Epithelial cell of esophagus (primary cell): Measurements from ENCODE around the gene C5orf46.
"Not testable (repeated sequence)": the region's sequence is repeated elsewhere in the genome, so short reads cannot be mapped to it uniquely, and the experiment has no call there.

Experiments
- DNase-seq: peaks from one replicate; pipeline ENCODE4 v3.0.0; 2010; ENCODE audit warnings: low read depth
- H3K4me3 ChIP-seq: 2 replicates; pipeline ENCODE4 v1.5.1; 2011; ENCODE audit warnings: mild to moderate bottlenecking, low read length, control low read depth
- TF ChIP-seq, protein P1 (sequence below): IDR thresholded peaks from 2 replicates; pipeline ENCODE4 v1.5.1; 2011; ENCODE audit warnings: low read depth, mild to moderate bottlenecking, low read length, control low read depth, inconsistent platforms; ENCODE audit not compliant: insufficient read depth; ENCODE audit errors: missing control alignments

C5orf46 gene

DNA sequence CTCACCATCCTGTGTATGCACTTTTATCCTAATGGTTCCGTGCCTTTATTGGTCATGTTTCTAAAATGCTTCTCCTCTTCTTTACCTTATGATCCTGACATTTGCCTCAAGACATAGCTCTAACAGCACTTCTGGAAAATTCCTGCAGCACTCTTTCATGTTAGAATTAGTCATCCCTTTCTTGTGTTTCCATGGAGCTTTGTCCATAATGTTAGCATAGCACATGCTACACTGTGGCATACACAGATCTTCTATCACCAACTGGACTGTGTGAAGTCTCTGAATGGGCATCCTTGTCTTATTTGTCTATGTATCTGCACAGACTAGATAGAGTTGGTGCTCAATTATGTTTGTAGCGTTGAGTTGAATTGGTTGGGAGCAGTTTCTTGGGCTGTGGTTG, 25.9 kb downstream of the C5orf46 start:
- DNase-seq: peak; percentile 19
- TF ChIP-seq, protein P1, sequence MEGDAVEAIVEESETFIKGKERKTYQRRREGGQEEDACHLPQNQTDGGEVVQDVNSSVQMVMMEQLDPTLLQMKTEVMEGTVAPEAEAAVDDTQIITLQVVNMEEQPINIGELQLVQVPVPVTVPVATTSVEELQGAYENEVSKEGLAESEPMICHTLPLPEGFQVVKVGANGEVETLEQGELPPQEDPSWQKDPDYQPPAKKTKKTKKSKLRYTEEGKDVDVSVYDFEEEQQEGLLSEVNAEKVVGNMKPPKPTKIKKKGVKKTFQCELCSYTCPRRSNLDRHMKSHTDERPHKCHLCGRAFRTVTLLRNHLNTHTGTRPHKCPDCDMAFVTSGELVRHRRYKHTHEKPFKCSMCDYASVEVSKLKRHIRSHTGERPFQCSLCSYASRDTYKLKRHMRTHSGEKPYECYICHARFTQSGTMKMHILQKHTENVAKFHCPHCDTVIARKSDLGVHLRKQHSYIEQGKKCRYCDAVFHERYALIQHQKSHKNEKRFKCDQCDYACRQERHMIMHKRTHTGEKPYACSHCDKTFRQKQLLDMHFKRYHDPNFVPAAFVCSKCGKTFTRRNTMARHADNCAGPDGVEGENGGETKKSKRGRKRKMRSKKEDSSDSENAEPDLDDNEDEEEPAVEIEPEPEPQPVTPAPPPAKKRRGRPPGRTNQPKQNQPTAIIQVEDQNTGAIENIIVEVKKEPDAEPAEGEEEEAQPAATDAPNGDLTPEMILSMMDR: no peak
- H3K4me3 ChIP-seq: no peak overlapping the region

DNA sequence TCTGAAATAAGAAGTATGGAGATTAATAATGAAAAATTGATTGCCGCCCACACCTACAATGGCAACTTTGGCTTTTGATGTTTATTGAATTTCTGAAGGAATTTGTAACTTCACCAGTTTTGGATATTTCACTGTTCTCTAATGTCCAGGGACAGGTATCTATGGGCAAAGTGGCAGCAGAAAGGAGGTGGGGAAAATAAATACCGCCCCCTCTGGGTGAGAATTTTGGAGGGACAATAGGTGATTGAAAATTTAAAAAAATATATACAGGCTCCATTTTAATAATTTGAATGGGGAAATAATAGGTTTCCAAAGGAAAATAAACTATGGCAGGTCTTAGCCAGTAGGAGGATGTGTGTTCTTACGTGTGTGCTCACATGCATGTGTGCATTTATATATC, 26.6 kb downstream of the C5orf46 start:
- no peak for DNase-seq
- no peak overlapping the region for H3K4me3 ChIP-seq
- TF ChIP-seq, protein P1: no peak

DNA sequence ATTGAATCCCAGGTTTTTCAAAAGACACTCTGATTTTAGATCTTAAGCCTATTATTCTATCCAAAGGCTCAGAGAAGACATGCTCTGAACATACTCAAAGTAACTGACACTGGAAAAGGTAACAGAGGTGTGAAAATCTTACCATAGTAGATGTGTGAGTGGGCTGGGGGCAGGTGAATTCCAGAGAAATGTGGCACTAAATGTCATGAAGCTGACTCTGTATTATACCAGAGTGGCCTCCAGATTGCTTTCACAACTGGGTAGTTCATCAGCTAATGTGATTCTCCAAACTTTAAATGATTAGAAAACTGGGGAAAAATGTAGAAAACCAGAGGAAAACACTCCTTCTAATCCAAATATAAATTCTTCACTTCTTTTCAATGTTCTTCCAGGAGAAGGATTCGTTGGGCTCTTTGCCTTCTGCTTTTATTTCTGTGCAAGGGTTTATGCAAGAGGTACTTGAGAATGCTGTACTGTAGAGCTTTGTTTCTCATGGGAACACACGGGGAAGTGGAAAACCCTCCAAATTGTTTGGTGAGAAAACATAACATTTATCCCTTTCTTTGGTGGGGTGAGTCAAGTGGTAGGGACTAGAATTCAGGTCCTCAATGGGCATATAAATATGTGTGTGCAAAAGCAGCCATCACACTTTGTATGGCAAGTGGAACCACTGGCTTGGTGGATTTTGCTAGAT, 28.1 kb downstream of the C5orf46 start, which contains the start of gene SCGB3A2:
TSS of gene SCGB3A2 (plus strand) at position 646 of the 694 bp plus-strand sequence. CDS start 93 bp downstream, outside the sequence.
- DNase-seq: no peak
- H3K4me3 ChIP-seq: no peak within 1 kb of the TSS
- TF ChIP-seq, protein P1: no peak

DNA sequence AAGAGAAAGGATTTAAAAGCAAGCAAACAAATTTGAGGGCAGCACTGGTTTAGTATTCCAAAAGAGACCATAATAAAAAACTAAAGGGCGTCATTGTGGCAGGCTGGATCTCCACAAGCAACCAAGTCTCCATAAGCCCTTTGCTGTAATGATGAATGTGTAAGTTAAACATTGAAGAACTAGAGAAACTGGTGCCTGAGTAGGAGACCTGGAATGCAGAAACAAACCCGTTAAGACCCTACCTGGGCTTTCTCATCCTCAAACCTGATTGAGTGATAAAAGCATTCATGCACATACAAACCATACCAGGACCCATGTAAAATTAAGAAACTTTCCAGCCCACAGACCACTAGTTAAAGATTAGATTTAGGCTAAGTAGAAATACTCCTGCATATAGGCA, 29.7 kb downstream of the C5orf46 start:
- no peak for DNase-seq
- no peak overlapping the region for H3K4me3 ChIP-seq
- TF ChIP-seq, protein P1: no peak

DNA sequence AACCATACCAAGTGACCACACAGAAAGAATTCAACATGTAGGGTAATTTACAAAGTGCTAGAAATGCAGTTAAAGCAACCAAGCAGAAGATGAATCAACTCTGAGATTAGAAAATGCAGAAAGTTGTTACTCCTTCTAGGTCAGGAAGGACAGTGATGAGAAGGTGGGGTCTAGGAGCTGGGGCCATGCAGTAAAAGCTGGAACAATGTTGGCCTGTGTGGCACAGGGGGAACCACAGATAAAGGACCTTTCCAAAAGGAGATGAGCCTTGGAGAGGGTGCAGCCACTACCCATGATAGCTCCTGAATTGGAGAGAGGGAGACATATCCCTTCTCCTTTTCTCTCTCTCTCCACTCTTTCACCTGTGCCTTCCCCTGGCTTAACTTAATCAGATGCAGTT, 30.2 kb downstream of the C5orf46 start:
- no peak overlapping the region for H3K4me3 ChIP-seq
- TF ChIP-seq, protein P1: no peak
- no peak for DNase-seq

DNA sequence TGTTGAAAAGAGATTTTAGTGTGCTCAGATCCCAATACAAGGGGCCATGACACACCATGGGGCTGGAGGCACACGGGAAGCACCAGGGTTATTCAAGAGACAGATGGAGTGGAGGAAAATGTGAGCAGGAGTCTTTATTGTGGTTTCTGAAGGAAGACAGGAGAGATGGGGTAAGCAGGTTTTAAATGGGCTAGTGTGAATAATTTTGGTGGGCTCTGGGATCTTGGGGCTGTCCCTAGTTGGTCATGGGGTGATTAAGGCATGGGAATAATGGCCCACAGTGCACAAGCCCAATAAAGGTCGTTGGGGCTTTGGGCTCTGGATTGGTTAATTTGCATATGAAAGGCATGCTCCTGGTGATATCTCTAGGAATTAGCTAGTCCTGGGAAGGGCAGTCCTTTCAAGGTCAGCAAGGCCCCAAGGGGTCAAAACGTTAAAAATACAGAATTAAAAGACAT, 31.4 kb downstream of the C5orf46 start:
- DNase-seq: no peak
- TF ChIP-seq, protein P1: no peak
- no peak overlapping the region for H3K4me3 ChIP-seq

DNA sequence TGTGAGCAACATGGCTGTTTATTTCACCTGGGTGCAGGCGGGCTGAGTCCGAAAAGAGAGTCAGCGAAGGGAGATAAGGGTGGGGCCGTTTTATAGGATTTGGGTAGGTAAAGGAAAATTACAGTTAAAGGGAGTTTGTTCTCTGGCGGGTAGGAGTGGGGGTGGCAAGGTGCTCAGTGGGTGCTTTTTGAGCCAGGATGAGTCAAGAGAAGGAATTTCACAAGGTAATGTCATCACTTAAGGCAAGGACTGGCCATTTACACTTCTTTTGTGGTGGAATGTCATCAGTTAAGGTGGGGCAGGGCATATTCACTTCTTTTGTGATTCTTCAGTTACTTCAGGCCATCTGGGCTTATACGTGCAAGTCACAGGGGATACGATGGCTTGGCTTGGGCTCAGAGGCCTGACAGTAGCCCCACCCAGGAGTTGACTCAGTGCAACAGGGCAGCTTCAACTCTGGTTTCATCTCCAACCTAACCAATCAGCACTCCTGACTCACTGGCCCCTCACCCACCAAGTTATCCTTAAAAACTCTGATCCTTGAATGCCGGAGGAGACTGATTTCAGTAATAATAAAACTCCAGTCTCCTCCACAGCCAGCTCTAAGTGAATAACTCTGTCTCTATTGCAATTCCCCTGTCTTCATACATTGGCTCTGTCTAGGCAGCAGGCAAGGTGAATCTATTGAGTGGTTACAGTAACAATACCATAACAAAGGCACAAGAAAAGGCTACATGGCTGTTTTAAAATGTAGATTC, 32.0 kb downstream of the C5orf46 start:
- DNase-seq: peak; percentile 21
- not testable (repeated sequence) for H3K4me3 ChIP-seq

DNA sequence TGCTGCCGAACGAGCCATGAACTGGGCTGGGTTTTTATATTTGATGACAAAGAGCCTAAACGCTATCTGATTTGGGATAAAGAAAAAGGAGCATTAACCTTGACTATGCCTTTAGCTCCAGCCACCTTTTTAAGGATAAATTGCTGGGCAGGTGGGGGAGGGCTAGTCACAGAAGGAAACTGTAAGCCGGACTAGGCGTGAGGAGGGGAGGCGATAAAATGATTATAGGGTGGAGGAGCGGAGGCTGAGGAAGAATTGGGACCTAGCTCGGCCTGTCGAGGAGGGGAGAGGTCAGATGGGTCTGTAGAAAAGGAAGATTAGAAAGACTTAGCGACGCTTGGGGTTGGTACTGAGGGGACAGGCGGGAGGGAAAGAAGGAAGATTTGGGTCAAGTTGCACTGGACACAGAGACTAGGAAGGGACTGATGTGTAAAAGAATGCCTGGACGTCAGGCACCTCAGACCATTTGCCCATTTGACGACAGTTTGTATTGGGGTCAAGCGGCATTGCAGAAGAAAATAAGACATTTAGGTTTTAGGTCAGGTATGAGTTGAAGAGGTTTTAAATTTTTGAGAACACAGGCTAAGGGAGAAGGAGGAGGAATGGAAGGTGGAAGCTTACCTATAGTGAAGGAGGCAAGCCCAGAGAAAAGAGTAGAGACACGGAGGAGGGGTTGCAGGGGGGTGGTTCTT, 33.4 kb downstream of the C5orf46 start:
- DNase-seq: not testable (repeated sequence)

DNA sequence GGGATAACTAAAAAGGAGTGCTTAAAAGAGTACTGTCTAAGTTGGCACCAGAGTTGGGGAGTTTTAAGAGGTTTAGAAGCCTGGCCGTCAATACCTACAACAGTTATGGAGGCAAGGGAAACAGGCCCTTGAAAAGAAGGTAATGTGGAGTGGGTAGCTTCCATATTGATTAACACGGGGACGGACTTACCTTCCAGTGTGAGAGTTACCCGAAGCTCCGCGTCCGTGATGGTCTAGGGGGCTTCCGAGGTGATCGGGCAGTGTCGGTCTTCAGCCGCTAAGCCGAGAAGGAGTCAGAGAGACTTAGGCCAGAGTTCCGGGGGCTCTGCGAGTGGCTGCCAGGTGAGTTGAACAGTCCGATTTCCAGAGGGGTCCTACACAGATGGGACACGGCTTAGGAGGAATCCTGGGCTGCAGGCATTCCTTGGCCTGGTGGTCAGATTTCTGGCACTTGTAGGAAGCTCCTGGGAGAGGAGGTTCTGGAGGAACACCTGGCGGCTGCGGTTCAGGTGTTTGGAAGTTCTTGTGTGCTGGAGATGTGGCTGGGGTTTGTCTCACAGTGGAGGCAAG, 34.3 kb downstream of the C5orf46 start:
- H3K4me3 ChIP-seq, DNase-seq: not testable (repeated sequence)

More for the DNA sequence above, 33.4 kb downstream of the C5orf46 start:
- not testable (repeated sequence) for H3K4me3 ChIP-seq

DNA sequence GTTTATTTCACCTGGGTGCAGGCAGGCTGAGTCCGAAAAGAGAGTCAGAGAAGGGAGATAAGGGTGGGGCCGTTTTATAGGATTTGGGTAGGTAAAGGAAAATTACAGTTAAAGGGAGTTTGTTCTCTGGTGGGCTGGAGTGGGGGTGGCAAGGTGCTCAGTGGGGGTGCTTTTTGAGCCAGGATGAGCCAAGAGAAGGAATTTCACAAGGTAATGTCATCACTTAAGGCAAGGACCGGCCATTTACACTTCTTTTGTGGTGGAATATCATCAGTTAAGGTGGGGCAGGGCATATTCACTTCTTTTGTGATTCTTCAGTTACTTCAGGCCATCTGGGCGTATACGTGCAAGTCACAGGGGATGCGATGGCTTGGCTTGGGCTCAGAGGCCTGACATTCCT, 36.4 kb downstream of the C5orf46 start:
- DNase-seq, H3K4me3 ChIP-seq: not testable (repeated sequence)
